HG02870 (cell line): ENCODE results near the gene ELMOD1.

Experiments
- ATAC-seq: cut with Tn5 transposase; IDR thresholded peaks from one replicate; pipeline ENCODE4 v1.9.1; 2021; ENCODE audit warnings: mild to moderate bottlenecking, moderate library complexity; ENCODE audit not compliant: unreplicated experiment

Gene ELMOD1

DNA sequence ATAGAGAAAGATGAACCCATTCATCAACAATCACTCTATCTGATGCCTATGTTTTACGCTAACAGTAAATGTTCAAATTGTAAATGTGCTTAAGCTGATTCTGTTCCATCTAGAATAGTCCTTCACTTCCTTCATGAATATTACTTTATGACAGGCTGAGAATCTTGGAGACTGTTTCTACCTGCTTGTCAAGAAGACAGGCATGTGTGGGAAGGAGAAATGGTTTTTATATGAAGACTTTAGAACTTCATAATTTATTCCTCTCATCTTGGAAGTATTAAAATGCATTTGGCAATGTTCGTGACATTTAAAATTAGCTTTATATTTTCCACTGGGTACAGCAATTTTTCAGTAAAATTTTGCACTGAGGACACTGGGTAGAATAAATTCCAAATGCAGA is 41.0 kb downstream of the ELMOD1 start:
- ATAC-seq, result no peak

DNA sequence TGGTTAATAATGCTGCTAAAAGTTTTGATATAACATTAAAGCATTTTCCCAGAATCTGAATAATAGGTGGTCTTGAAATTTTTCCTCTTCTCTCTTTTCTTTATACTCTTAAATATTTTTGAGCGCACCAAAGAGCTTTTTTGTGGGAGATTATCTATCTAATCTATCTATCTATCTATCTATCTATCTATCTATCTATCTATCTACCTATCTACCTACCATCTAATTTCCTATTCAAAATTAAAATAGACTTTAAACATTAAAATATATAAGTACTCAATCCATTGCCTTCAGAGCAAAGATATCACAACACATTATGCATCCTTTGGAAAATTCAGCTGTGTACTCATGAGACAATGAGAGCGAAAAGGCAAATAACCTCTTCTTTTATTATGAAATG is 55.8 kb downstream of the ELMOD1 start:
- ATAC-seq, result no peak

DNA sequence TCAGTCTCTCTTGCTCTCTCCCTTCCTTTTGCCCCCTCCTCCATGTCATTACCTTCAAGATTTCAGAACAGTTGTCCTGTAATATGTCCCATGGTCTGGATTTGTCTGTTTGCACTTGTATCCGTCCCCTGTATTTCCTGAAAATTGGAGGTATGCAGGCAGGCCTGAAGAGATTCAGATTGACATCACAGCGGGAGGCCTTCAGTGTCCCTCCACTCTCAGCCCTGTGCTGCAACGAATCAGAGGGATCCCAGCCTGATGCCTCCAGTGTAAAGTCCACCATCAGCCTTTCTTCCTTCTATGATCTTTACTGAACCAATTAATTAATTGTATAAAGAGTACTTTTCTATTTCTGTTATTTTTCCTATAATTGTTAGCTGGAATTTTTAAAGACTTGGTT is 57.3 kb downstream of the ELMOD1 start:
- no peak for ATAC-seq

DNA sequence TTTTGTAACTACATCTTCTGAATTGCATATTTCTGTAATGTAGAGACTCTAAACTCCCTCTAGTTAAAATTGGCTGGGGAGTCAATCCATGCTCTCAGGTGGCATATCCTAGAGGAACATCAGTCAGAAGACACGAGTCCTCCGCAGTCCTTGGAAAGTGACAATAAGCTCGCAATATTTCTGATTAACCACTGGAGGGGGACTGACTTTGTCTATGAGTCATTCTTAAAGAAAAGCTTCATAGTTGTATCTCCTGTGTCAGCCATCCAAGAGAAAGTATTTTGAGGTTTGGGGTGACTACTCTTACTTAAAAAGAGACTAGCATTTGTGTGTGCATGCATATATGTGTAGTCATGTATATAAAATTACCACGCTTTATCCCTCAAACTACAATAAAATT is 60.7 kb downstream of the ELMOD1 start:
- no peak for ATAC-seq

DNA sequence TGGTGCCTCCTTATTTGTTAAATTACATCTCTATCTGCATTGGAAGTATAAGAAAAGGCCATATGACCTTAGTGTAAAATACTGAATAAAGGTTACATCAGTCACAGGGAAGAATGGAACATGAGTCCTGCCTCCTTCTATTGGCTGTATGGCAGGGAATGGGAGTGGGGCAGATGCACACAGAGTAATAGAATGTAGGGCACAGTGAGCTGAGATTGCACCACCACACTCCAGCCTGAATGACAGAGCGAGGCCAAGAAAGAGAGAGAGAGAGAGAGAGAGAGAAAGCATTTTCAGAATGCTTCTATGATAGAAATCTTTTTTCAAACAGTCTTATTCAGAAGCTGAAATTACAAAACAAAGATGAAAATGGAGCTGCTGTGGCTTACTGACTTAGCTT is 62.1 kb downstream of the ELMOD1 start:
- no peak for ATAC-seq

DNA sequence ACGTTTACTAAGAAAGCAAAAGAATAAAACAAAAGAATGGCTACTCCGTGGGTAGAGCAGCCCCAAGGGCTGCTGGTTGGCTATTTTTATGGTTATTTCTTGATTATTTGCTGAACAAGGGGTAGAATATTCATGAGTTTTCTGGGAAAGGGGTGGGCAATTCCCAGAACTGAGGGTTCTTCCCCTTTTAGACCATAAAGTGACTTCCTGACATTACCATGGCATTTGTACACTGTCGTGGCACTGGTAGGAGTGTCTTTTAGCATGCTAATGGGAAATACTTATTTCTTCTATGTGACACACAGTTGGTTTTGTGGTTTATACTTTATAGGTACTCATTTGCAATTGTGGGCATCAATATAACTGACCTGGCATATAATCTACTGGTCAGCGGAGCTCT is 64.7 kb downstream of the ELMOD1 start:
- ATAC-seq, result no peak

DNA sequence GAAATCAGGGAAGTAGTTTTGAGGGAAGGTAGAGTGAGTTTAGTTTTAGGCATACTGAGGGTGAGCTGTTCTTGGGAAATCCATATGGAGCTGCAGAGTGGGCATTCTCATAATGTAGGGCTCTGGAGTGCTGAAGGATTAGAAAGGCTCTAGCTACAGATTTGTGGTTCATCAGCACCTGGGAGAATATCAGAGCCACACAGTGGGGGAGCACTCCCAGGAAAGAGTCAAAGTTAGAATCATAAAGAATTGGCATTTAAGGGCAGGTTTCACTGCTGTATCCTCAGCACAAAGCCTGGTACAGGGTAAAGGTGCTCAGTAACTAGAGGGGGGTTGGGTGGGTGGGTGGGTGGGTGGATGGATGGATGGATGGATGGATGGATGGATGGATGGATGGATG is 68.4 kb downstream of the ELMOD1 start:
- no peak for ATAC-seq

DNA sequence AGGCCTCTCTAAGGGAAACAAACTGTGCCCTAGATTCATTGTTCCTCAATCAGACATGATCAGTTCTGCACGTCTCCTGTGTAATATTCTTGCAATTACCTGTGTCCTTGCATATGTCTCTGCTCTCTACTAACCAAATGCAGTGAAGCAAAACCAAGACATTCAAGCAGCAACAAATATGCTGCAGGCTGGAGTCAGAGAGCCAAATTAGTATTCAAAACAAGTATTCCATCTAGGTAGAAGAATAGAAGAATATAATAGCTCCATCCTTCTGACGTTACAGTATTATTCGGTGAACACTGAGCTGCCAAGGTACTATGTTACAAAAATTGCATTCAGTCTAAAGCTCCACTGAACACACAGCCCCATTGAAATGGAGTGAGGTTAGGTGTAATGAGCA is 69.1 kb downstream of the ELMOD1 start:
- no peak for ATAC-seq

DNA sequence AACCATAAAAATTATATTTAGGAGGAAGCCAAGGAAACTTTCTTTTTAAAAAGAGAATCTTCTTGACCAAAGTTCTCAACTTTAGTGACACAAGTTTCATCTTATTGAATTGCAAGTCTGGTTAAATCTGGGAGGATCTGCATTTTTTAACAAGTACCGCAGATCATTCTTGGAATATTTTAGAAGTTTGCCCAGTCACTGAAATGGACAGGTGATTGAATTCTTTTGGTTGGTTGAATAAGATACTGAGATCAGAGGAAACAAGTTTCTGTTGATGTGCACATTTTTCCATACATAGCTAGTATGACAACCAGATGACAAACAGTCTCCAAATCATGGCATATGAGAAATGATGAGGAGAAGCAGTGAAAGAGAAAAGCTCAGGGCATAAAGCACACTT is 70.7 kb downstream of the ELMOD1 start:
- no peak for ATAC-seq

DNA sequence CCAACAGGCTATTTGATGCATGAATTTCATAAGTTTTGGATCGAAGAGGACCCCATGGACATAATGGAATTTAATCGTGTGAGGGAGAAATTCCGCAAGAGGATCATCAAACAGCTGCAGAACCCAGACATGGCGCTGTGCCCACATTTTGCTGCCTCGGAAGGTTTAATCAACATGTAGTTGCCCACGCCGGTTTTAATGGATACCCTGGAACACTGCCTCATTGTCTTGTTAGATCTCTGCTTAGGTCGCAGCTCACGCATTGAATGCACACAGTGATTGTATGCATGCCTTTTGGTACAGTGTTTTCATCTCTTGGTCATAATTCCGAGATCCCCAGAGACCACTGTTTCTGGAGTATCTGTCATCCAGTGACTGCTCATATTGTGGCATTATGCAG is 74.1 kb downstream of the ELMOD1 start:
- ATAC-seq, result no peak

DNA sequence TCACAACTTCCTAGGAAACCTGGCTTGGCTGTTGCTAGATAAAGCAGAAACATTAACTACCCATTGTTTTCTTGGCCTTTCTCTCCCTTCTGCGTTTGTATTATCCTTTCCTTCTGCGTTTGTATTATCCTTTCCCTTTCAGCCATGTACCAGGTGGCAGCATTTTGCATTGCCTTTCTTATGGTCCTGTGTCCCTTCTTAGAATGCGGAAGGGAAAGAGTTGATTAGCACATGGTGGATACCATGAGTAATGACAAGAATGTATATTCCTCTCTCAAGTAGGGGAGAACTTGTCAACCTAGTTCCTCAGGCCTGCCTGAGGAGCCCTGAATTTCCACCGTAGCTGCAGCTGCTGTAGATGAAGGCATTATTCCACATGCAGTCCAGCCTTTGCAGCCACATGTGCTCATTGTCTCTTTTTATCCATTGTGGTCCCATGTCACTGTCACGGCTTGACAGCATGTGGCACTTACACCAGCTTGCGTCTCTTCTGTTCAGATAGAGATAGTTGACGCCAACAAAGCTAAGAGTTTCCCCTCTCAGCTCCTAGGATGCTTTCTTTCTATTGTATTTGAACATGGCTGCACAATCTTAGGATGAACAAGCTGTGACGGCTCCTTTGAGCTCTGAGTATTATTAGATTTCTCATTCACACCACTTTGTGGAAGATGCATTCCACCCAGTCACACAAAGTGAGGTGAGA is 76.1 kb downstream of the ELMOD1 start:
- no peak for ATAC-seq

DNA sequence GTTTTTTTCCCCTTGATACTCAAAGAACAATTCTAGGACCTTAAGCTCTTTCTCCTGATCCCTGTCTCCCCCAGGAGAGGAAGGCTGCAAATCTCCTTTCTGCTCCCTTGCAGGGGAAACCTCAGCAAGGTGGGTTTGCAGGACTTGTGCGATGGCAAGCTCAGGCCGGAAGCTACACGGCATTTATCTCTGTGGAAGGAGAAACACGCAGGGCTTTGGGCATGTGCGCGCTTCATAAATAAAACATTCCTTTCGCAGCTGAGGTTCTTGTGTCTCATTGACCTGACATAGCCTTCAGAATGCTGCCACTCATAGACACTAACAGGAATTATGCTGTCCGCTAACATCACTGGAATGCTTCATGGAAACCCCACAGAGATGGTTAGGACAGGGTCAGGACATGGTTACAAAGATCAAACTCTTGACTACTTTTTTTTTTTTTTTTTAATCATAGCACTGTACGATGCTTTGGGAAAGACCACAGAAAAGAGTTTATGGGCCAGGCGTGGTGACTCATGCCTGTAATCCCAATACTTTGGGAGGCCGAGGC is 78.3 kb downstream of the ELMOD1 start:
- no peak for ATAC-seq

DNA sequence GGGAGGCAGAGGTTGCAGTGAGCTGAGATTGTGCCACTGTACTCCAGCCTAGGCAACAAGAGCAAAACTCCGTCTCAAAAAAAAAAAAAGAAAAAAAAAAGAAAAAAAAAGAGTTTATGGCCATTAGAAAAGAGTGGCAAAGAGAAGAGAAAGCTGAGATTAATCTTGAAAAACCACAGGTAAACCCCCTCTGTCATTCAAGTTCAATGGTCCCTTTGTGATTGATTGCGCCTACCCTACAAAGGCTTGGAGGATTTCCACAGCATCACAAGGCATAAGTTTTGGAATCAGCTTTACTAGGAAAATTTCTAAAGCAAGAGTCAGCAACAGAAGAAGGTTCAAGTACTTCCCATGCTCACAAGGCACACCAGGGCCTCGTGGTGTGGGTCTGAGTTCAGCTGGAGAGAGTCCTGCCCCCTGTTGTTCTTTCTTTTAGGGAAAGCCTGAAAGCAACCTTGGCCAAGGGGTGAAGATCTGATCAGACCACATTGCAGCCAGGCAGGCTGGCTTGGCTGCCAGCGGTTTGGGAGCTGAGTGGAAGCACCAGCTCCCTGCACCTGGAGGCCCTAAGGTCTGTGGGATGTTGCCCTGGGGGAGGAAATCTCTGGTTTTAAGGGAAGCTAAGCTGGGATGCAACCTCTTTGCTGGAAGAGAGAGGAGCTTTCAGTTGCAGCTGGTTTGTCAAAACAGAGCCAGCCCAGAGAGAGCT is 79.1 kb downstream of the ELMOD1 start:
- ATAC-seq, result no peak

DNA sequence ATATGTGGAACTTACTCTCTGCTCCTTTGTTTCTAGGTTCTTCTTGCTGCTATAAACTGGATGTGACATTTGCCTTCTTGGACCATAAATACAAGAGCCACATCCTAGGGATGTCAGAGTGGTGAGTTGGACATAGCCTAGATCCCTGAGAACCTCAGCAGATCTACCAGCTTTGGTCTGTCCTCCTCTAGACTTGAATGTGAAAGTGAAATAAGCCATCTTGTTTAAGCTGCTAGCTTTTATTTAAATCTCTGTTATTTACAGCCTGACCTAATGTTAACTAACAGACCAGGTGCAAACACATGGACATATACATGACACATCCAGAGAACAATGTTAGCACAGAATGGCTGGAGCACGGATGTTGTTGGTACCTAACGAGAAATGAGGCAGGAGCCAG is 85.0 kb downstream of the ELMOD1 start:
- no peak for ATAC-seq

DNA sequence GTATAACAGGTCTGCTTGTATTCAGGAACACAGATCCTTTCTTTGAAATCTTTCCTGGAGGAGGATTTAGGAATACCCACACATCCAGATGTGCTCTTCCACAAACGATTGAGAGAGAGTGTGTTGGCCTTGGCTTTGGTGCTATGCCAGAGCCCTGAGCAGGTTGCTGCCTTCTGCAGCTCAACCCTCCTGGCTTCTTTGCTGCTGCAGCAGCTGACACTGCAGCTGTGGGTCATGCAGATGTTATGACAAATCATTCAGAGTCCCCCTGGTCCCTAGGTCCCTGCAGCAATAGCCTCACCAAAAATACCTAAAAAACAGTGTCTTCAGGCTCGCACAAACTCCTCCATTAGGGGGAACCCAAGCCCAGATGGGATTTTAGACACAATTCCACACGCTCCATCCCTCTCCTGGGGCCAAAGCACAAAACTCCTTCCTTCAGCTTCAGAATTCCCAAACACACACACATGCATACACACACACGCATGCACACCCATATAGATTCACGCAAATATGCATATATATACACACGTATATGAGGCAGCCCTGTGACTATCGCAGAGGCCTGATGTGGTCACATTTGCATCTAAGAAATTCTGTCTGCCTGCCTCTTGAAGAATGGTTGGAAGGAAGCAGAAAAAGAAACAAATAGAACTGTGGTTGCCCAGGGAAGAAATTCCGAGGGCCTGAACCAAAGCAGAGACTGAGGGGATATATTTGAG is 85.5 kb downstream of the ELMOD1 start:
- no peak for ATAC-seq

DNA sequence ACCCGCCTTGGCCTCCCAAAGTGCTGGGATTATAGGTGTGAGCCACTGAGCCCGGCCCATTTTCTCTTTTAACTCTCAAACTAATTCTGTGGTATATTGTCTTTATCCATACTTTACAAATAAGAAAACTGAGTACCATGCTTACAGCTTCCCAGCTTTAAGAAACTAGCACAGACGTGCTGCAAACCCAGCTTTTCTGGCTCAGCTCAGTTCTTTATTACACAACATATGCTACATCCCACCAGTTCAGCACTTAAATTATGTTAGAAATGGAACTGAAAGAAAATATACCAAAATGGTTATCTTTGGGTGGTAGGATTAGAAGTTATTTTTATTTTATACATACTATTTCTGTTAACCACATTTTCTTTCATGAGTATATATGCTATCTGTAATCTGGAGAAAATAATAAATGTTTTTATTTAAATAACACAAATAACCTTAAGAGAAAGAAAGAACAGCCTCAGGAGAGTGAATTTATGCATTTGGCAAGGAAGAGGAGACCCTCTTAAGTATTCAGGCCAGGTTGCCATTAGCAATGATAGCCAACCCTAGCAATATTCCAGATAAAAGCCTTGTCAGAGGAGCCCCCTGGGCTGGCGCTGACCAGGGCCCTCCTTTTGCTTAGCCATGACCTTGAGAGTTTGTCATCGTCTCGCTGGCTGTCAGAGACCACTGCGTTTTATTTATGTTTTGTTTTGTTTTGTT is 87.1 kb downstream of the ELMOD1 start:
- no peak for ATAC-seq

DNA sequence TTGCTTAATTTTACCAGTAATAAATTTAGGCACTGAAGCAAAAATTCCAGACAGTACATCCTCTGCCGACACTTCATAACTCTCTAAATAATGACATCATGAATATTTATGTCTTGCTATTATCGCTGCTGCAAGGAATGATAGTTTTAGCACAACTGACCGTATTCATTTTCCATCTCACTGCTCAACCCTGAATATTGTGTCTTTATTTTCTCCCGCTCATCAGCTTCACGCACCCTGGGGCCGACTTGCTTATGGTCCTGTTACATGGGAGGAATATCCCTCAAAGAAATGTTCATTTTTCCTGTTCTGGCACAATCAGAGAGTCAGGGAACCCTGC is 87.7 kb downstream of the ELMOD1 start:
- no peak for ATAC-seq

DNA sequence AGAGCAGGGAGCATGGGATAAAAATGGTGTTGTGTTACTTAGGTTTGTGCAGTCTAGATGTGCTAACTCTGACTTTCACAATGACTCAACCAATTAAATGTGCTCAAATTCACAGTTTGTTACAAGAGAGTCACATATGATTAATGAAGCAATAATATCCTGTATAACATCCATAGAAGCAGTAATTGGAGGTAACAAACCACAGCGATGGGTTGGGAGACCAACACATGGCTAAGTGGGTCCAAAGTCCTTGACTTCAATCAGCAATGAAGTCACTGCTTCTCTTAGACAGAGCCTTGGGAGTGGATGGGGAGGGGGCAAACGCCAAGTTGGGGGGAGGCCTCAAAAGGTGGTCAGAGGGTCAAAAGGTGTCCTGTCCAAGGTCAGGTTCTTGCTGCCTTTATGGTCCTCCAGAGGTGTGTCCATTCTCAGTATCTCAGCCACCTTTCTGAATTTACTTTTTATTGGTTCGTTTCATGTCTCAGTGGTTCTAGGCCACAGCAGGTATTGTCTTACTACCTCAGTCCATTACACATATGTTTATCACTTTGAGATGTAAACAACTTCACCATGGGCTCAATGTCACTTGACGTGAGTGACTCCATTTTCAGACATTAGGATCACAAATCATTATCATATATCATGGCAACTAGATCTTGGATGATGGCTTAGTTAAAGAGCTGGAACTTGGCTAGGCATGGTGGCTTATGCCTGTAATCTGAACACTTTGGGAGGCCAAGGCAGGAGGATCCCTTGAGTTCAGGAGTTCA is 88.5 kb downstream of the ELMOD1 start:
- ATAC-seq, result no peak

DNA sequence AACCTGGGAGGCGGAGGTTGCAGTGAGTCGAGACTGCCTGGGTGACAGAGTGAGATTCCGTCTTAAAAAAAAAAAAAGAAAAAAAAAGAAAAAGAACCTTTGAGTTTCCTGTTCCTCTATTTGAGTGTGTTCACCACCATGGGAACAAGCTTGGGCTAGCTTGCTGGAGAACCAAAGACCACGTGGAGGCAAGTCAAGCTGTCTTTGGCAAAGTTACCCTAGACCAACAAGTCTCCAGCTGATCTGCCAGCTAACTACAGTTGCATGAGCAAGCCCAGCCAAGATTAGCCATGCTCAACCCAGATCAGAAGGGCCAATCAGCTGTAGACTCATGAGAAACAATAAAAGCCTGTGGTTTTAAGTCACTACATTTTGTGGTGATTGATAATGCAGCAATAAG is 91.2 kb downstream of the ELMOD1 start:
- no peak for ATAC-seq

DNA sequence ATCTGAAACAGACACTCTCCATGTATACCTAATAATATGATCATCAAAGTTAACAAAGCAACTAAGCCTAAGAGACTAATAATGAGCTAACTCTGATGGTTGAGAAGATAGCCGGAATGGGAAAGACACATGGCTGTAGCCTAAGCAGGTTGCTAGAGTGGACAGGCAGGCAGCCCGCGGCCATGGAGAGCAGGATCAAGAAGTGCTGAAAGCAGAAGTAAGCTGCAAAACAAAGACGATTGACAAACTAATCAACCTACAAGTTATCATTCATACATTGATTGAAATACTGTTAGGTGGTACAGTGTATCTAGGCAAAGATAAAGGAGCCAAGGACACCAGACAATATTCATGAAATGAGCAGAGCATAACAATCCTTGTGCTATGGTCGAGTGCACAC is 91.6 kb downstream of the ELMOD1 start:
- no peak for ATAC-seq

DNA sequence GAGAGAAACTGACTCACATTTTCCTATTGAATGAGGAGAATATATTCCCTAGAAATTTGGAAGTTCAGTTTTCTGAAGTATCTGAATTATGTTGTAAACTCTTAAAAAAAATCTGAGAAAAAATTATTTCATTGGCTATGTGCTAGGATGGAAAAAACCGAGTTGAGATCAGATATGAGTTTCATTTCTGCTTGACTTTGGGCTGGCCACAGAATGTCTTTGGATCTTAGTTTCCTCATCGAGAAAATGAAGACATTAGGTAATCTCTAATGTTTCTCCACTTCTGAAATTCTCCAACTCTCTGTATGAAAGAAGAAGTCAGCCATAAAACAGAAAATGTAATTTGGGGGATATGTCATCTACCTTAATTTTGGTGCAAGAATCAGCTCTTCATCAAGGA is 92.1 kb downstream of the ELMOD1 start:
- no peak for ATAC-seq
